ENCODE measurements around the gene UNC13A.

DNA sequence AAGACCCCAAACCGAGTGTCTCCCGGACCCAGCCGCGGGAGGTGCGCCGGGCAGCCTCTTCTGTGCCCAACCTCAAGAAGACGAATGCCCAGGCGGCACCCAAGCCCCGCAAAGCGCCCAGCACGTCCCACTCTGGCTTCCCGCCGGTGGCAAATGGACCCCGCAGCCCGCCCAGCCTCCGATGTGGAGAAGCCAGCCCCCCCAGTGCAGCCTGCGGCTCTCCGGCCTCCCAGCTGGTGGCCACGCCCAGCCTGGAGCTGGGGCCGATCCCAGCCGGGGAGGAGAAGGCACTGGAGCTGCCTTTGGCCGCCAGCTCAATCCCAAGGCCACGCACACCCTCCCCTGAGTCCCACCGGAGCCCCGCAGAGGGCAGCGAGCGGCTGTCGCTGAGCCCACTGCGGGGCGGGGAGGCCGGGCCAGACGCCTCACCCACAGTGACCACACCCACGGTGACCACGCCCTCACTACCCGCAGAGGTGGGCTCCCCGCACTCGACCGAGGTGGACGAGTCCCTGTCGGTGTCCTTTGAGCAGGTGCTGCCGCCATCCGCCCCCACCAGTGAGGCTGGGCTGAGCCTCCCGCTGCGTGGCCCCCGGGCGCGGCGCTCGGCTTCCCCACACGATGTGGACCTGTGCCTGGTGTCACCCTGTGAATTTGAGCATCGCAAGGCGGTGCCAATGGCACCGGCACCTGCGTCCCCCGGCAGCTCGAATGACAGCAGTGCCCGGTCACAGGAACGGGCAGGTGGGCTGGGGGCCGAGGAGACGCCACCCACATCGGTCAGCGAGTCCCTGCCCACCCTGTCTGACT lies 39.0 kb upstream of the UNC13A start:
- TF ChIP-seq, protein P1, sequence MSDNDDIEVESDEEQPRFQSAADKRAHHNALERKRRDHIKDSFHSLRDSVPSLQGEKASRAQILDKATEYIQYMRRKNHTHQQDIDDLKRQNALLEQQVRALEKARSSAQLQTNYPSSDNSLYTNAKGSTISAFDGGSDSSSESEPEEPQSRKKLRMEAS (IDR thresholded peaks at IDR 0.05; ENCODE audit: low read depth, low read length), result no peak
- TF ChIP-seq POLR2A (IDR thresholded peaks at IDR 0.05; ENCODE audit: extremely low read depth, insufficient read length), result no peak
- TF ChIP-seq, protein P2, sequence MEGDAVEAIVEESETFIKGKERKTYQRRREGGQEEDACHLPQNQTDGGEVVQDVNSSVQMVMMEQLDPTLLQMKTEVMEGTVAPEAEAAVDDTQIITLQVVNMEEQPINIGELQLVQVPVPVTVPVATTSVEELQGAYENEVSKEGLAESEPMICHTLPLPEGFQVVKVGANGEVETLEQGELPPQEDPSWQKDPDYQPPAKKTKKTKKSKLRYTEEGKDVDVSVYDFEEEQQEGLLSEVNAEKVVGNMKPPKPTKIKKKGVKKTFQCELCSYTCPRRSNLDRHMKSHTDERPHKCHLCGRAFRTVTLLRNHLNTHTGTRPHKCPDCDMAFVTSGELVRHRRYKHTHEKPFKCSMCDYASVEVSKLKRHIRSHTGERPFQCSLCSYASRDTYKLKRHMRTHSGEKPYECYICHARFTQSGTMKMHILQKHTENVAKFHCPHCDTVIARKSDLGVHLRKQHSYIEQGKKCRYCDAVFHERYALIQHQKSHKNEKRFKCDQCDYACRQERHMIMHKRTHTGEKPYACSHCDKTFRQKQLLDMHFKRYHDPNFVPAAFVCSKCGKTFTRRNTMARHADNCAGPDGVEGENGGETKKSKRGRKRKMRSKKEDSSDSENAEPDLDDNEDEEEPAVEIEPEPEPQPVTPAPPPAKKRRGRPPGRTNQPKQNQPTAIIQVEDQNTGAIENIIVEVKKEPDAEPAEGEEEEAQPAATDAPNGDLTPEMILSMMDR (IDR thresholded peaks at IDR 0.05; ENCODE audit: low read depth, low read length), result no peak
- TF ChIP-seq MYC (IDR thresholded peaks at IDR 0.05; ENCODE audit: low read depth, low read length), result no peak

Measured in NB4 (cell line).